Measurements from ENCODE around the gene NSD1. TPM values are rescaled to one million over a fixed set of nuclear protein-coding genes. Genes with fewer than 3 reads are reported as not detected.
"Not testable (repeated sequence)": the region's sequence is repeated elsewhere in the genome, so short reads cannot be mapped to it uniquely, and the experiment has no call there.

The NSD1 gene
- total RNA-seq, 1 experiment from 2014 or later, result 43.4 TPM

DNA sequence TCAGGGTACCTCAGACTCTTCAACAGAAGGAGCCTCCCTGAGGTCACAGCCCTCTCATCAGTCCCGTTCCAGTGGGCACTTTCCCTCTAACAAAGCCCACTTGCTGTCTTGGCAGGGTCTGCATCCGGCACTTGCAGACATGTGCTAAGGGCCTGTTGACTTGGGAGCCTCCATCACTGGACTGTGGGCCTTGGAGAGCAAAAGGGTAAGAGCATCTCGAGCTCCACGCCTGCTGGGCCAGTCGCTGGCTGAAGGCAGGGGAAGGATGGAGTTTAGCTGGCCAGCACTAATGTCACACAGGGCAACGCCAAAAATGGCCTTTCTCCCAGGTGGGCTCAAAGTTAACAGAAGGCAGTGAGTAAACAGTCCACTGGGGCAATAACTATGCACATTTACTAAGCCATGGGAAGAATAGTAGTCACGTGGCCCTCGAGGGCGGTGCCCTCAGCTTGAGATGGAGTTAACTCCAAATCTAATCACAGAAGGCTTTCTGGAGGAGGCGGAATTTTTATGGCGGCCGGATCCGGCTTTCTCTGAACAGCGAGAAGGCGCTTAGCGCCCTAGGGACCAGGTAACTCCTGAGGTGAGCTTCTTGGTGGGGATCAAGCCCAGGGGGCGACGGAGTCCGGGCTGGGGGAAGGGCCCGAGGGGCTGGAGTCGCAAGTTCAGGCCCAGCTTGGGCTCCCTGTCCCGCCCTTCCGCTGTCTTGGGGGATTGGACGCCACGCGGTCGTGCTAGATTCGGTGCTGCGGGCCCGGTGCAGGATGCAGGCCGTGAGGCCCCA, 2.0 kb upstream of the NSD1 start:
- Histone ChIP-seq H3K36me3 (replicated peaks; ENCODE audit: control insufficient read depth, insufficient read depth, low read length) (peaks cover 16% of the 10 kb centered on the region), H3K27me3 (ENCODE audit: control insufficient read depth, insufficient read depth, low read length) (no peaks in the 10 kb centered on the region), H3K4me3 (ENCODE audit: insufficient read depth, low read depth, low read length) (peak overlapping the region; percentile 85)
- DNase-seq, result peak; percentile 42

- no peaks in the 10 kb centered on the region for H3K27me3 ChIP-seq (ENCODE audit: control insufficient read depth, insufficient read depth, low read length)
- peak overlapping the region; percentile 85 for H3K4me3 ChIP-seq (ENCODE audit: insufficient read depth, low read depth, low read length)
- H3K36me3 ChIP-seq (replicated peaks; ENCODE audit: control insufficient read depth, insufficient read depth, low read length), result peaks cover 16% of the 10 kb centered on the region
- DNase-seq, result peak; percentile 91
These were observed 1.2 kb upstream of the NSD1 start for GRCh38 chr5:177132136-177133095.

DNA sequence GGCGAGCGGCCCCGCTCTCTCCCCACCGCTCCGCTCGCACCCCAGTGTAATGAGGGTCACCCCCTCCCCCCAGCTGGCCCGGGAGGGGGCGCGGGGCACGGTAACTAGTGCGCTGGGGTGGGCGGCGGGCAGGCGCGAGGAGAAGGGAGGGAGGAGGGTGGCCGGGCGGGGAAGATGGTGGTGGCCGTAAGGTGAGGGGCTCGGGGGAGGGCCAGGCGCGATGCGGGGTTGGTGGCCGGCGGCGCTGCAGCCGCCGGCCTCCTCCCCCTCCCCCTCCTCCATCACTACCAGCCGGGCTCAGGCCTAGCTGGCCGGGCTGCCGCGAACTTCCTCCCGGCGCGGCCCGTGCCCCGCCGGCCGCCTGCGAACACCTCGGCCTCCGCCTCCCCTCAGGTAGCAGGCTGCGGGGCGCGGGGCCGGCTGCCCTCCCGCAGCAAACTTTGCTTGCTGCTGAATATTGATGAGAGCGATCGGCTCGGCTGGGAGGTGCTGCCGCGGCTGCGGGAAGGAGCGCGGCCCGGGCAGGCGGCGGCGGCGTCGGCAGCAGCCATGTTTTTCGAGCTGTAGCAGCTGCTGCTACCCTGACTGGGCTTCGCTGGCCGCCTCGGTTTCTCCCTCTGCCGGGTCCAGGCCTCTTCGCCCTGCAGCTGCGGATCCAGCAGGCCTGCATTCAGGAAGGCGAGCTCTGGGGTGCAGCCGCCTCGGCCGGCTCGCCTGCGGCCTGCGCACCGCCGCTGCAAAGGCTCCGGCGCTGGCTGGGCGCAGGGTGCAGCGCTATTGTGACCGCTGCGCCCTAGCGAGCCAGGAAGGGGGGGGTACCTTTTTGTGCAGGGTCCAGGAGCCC, 502 bp downstream of the NSD1 start:
- no peaks in the 10 kb centered on the region for H3K27me3 ChIP-seq (ENCODE audit: control insufficient read depth, insufficient read depth, low read length)
- DNase-seq, result peak; percentile 92
- peaks cover 18% of the 10 kb centered on the region for H3K36me3 ChIP-seq (replicated peaks; ENCODE audit: control insufficient read depth, insufficient read depth, low read length)
- H3K4me3 ChIP-seq (ENCODE audit: insufficient read depth, low read depth, low read length), result peak overlapping the region; percentile 83

DNA sequence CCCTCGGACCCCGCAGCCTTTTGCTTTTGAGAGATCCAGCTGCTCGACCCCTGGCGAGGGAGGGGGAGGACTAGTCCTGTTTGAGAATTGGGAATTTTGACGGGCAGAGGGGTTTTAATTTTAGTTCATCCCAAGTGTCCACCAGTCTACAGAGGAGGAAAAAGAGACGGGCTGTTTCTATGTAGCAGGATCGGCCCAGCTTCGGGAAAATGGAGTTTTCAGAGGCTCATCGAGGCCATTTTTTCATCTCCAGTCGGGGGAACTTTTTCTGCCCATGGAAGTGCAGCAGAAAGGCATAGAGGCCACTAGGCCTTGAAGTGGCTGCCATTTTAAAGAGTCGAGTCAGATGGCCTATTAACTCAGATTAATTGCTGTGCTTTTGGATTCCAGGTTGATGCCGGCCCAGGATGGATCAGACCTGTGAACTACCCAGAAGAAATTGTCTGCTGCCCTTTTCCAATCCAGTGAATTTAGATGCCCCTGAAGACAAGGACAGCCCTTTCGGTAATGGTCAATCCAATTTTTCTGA, 1.2 kb downstream of the NSD1 start:
- no peak for DNase-seq
- peak overlapping the region; percentile 83 for H3K4me3 ChIP-seq (ENCODE audit: insufficient read depth, low read depth, low read length)
- no peaks in the 10 kb centered on the region for H3K27me3 ChIP-seq (ENCODE audit: control insufficient read depth, insufficient read depth, low read length)
- peaks cover 20% of the 10 kb centered on the region for H3K36me3 ChIP-seq (replicated peaks; ENCODE audit: control insufficient read depth, insufficient read depth, low read length)

DNA sequence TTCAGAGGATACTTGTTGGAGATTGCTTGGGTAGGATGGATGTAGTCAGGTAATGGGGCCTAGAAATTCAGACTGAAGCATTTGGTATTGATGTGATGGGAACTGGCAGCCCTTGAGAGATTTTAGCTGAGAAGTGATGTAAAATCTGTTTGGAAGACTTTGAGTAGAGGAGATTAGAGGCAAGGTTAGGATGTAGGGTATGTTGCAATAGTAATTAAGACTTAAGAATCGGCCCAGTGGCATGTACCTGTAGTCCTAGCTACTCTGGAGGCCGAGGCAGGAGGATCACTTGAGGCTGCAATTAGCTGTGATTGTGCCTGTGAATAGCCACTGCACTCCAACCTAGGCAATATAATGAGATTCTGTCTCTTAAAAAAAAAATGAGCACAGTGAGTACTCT, 6.7 kb downstream of the NSD1 start:
- Histone ChIP-seq H3K36me3 (replicated peaks; ENCODE audit: control insufficient read depth, insufficient read depth, low read length) (peaks cover 22% of the 10 kb centered on the region), H3K4me3 (ENCODE audit: insufficient read depth, low read depth, low read length) (no peak overlapping the region)
- no peak for DNase-seq

DNA sequence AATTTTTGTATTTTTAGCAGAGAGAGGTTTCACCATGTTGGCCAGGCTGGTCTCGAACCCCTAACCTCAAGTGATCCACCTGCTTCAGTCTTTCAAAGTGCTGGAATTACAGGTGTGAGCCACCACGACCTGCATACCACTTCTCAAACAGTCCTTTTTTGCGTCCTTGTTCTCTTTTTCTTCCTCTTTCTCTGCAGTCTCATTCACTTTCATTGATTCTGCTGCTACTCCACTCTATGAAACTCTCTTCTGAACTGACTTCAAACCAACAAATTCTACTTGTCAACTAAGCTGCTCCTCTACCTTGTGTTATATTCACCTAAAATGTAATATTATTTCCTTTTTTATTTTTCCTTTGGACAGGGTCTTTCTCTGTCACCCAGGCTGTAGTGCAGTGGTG, 7.9 kb downstream of the NSD1 start:
- H3K4me3 ChIP-seq (ENCODE audit: insufficient read depth, low read depth, low read length), result no peak overlapping the region
- DNase-seq, result no peak
- peaks cover 11% of the 10 kb centered on the region for H3K36me3 ChIP-seq (replicated peaks; ENCODE audit: control insufficient read depth, insufficient read depth, low read length)
- H3K27me3 ChIP-seq (ENCODE audit: control insufficient read depth, insufficient read depth, low read length), result no peaks in the 10 kb centered on the region

More for the DNA sequence above, 6.7 kb downstream of the NSD1 start:
- H3K27me3 ChIP-seq (ENCODE audit: control insufficient read depth, insufficient read depth, low read length), result no peaks in the 10 kb centered on the region

GRCh38 chr5:177142098-177142611, 8.6 kb downstream of the NSD1 start:
- H3K36me3 ChIP-seq (replicated peaks; ENCODE audit: control insufficient read depth, insufficient read depth, low read length), result peaks cover 11% of the 10 kb centered on the region
- H3K4me3 ChIP-seq (ENCODE audit: insufficient read depth, low read depth, low read length), result no peak overlapping the region
- no peak for DNase-seq
- H3K27me3 ChIP-seq (ENCODE audit: control insufficient read depth, insufficient read depth, low read length), result no peaks in the 10 kb centered on the region

- H3K27me3 ChIP-seq (ENCODE audit: control insufficient read depth, insufficient read depth, low read length), result no peaks in the 10 kb centered on the region
- peaks cover 11% of the 10 kb centered on the region for H3K36me3 ChIP-seq (replicated peaks; ENCODE audit: control insufficient read depth, insufficient read depth, low read length)
- no peak for DNase-seq
These were observed 9.2 kb downstream of the NSD1 start for GRCh38 chr5:177142778-177143177.

GRCh38 chr5:177146891-177147638, 13.5 kb downstream of the NSD1 start:
- H3K36me3 ChIP-seq (replicated peaks; ENCODE audit: control insufficient read depth, insufficient read depth, low read length), result peaks cover 7% of the 10 kb centered on the region
- H3K27me3 ChIP-seq (ENCODE audit: control insufficient read depth, insufficient read depth, low read length), result no peaks in the 10 kb centered on the region
- H3K4me3 ChIP-seq (ENCODE audit: insufficient read depth, low read depth, low read length), result no peak overlapping the region
- no peak for DNase-seq

More at GRCh38 chr5:177142778-177143177, 9.2 kb downstream of the NSD1 start:
- H3K4me3 ChIP-seq (ENCODE audit: insufficient read depth, low read depth, low read length), result no peak overlapping the region

DNA sequence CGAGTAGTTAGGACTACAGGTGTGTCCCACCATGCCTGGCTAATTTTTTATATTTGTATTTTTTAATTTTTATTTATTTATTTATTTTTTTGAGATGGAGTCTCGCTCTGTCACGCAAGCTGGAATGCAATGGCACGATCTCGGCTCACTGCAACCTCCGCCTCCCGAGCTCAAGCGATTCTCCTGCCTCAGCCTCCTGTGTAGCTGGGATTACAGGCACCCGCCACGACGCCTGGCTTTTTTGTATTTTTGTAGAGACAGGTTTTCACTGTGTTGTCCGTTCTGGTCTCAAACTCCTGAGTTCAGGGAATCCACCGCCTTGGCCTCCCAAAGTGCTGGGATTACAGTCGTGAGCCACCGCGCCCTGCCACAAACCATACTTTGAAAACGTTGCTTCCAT, 16.5 kb downstream of the NSD1 start:
- not testable (repeated sequence) for H3K27me3 ChIP-seq (ENCODE audit: control insufficient read depth, insufficient read depth, low read length); H3K36me3 ChIP-seq (replicated peaks; ENCODE audit: control insufficient read depth, insufficient read depth, low read length); H3K4me3 ChIP-seq (ENCODE audit: insufficient read depth, low read depth, low read length); DNase-seq

DNA sequence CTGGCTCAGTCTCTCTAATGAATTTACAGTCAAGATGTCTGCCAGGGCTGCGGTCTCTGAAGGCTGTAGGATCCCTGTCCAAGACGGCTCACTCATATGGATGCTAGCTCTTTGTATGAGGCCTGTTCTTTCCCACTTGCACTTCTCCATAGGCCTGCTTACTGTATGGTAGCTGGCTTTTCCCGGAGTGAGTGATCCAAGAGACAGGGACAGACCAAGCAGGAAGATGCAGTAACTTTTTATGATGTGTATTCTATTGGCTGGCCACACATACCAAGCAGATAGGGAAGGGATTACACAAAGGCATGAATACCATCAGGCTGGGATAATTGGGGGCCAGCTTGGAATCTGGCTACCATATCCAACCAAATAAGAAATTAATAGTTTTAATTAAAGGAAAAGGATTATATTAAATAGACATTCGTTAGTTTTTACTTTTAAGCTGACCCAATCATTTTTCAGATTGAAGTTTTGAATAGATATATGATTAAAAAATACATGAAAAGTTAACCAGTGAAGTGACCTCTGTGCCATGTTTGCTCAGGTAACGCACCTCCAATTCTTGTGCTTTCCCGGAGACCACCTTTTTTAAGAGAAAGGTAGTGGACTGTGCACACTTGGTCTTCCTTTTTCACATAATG, 20.6 kb downstream of the NSD1 start:
- no peak for DNase-seq
- Histone ChIP-seq H3K4me3 (ENCODE audit: insufficient read depth, low read depth, low read length) (no peak overlapping the region), H3K27me3 (ENCODE audit: control insufficient read depth, insufficient read depth, low read length) (no peaks in the 10 kb centered on the region), H3K36me3 (replicated peaks; ENCODE audit: control insufficient read depth, insufficient read depth, low read length) (peaks cover 2% of the 10 kb centered on the region)

DNA sequence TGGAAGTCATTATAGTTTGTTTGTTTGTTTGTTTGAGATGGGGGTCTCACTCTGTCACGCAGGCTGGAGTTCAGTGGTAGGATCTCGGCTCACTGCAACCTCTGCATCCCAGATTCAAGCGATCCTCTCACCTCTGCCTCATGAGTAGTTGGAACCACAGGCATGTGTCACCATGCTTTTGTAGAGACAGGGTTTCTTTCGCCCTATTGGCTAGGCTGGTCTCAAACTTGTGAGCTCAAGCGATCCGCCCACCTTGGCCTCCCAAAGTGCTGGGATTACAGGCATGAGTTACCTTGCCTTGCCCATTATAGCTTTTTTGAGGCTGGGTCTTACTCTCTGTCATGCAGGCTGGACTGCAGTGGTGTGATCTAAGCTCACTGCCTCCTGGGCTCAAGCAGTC, 28.8 kb downstream of the NSD1 start:
- H3K36me3 ChIP-seq (replicated peaks; ENCODE audit: control insufficient read depth, insufficient read depth, low read length), result peaks cover 1% of the 10 kb centered on the region
- no peaks in the 10 kb centered on the region for H3K27me3 ChIP-seq (ENCODE audit: control insufficient read depth, insufficient read depth, low read length)
- no peak overlapping the region for H3K4me3 ChIP-seq (ENCODE audit: insufficient read depth, low read depth, low read length)
- DNase-seq, result no peak

- H3K4me3 ChIP-seq (ENCODE audit: insufficient read depth, low read depth, low read length), result no peak overlapping the region
- H3K36me3 ChIP-seq (replicated peaks; ENCODE audit: control insufficient read depth, insufficient read depth, low read length), result peaks cover 1% of the 10 kb centered on the region
- no peak for DNase-seq
- H3K27me3 ChIP-seq (ENCODE audit: control insufficient read depth, insufficient read depth, low read length), result no peaks in the 10 kb centered on the region
These were observed 29.9 kb downstream of the NSD1 start for GRCh38 chr5:177163500-177163899.
